ENCODE data around the gene WDR74.

GRCh38 chr11:62881579-62882430, 42.4 kb upstream of the WDR74 start:
- TF ChIP-seq MYC (IDR thresholded peaks at IDR 0.05; ENCODE audit: low read depth, low read length) (peak; percentile 80), CTCF (IDR thresholded peaks at IDR 0.05; ENCODE audit: low read depth, low read length) (no peak), MAX (IDR thresholded peaks at IDR 0.05; ENCODE audit: low read depth, low read length) (peak; percentile 79), POLR2A (IDR thresholded peaks at IDR 0.05; ENCODE audit: extremely low read depth, insufficient read length) (peak; percentile 12)

Measured in NB4 (cell line).